Panc1 (cell line): Measurements from ENCODE around the gene LTBP3. TPM values are rescaled to one million over a fixed set of nuclear protein-coding genes. Genes with fewer than 3 reads are reported as not detected.

Experiments
- ATAC-seq: fragments of 200-7000 bp; cut with Tn5 transposase; 2 replicates; pipeline ENCODE4 v1.9.1; 2020; ENCODE audit warnings: mild to moderate bottlenecking, moderate library complexity
- Bru-seq: library from RNA; stranded (reverse); fragments of 400-500 nt; gene quantifications from one replicate; lab custom pipeline; 2021; lab: Mats Ljungman, UMichigan
- BruChase-seq, 2 experiments: library from RNA; stranded (reverse); fragments of 400-500 nt; gene quantifications; one replicate each; lab custom pipeline; 2021; lab: Mats Ljungman, UMichigan
- BruUV-seq: library from RNA; stranded (reverse); fragments of 400-500 nt; replicated peaks from 2 replicates; lab custom pipeline; 2021; lab: Mats Ljungman, UMichigan
- CTCF ChIA-PET: fragments of 300-600 bp; sonication (Branson Sonifier 250); formaldehyde crosslinking; loops from one replicate; lab custom pipeline; 2022; ENCODE audit warnings: antibody characterized with exemption; lab: Charles Lee
- POLR2A ChIA-PET: fragments of 300-600 bp; sonication (Branson Sonifier 250); formaldehyde crosslinking; loops from one replicate; lab custom pipeline; 2022; ENCODE audit warnings: antibody characterized with exemption; lab: Charles Lee
- DNase-seq: peaks from one replicate; pipeline ENCODE4 v3.0.0-alpha.2; 2010; ENCODE audit warnings: low read depth, low spot score
- H3K27ac ChIP-seq: 2 replicates; pipeline ENCODE4 v1.5.1; 2011; ENCODE audit warnings: mild to moderate bottlenecking, low read length, inconsistent platforms
- H3K27me3 ChIP-seq: fragments of 200-500 bp; sonication (Bioruptor generic); 2 replicates; pipeline ENCODE4 v1.6.0; 2014; ENCODE audit warnings: low read length, inconsistent platforms; ENCODE audit not compliant: control insufficient read depth, insufficient read depth
- H3K36me3 ChIP-seq: fragments of 200-500 bp; sonication (Bioruptor generic); 2 replicates; pipeline ENCODE4 v1.5.1; 2014; ENCODE audit warnings: inconsistent platforms, mild to moderate bottlenecking, low read length, moderate library complexity; ENCODE audit not compliant: control insufficient read depth, insufficient read depth
- H3K4me1 ChIP-seq: 2 replicates; pipeline ENCODE4 v1.5.1; 2011; ENCODE audit warnings: inconsistent platforms, mild to moderate bottlenecking, low read length, moderate library complexity; ENCODE audit not compliant: control insufficient read depth, insufficient read depth
- H3K4me3 ChIP-seq, 2 experiments: 2 replicates each; pipeline ENCODE4 v1.5.1; 2011 to 2012; ENCODE audit warnings: low read depth in 2 of 2, low read length in 2 of 2, mild to moderate bottlenecking in 2 of 2, inconsistent platforms in 1 of 2, moderate library complexity in 1 of 2
- H3K9me3 ChIP-seq: fragments of 200-500 bp; sonication (Bioruptor generic); 2 replicates; pipeline ENCODE4 v1.5.1; 2014; ENCODE audit warnings: low read depth, mild to moderate bottlenecking, inconsistent platforms, low read length, moderate library complexity; ENCODE audit not compliant: control insufficient read depth, insufficient read depth
- CTCF ChIP-seq: fragments of 450-650 bp; IDR thresholded peaks from 2 replicates; pipeline ENCODE4 v1.5.1; 2017; ENCODE audit warnings: mild to moderate bottlenecking
- POLR2AphosphoS5 ChIP-seq: IDR thresholded peaks from 2 replicates; pipeline ENCODE4 v1.6.1; 2012; ENCODE audit warnings: mild to moderate bottlenecking, low read depth, low read length, moderate library complexity
- REST ChIP-seq, 2 experiments: IDR thresholded peaks; 2 replicates each; pipeline ENCODE4 v1.6.1; 2011 to 2012; ENCODE audit warnings: low read depth in 2 of 2, control low read depth in 1 of 2, low read length in 1 of 2, mild to moderate bottlenecking in 1 of 2, moderate library complexity in 1 of 2; ENCODE audit not compliant: insufficient read depth in 1 of 2
- SIN3A ChIP-seq: IDR thresholded peaks from 2 replicates; pipeline ENCODE4 v1.6.1; 2012; ENCODE audit warnings: low read depth, mild to moderate bottlenecking, low read length, moderate library complexity, borderline replicate concordance; ENCODE audit not compliant: insufficient read depth
- TCF7L2 ChIP-seq: IDR thresholded peaks from 2 replicates; pipeline ENCODE4 v1.6.1; 2011; ENCODE audit warnings: mild to moderate bottlenecking, low read depth, low read length, inconsistent platforms
- in situ Hi-C: cut with HindIII; loops from 2 replicates; pipeline ENCODE4 v1.10.0; 2016; ENCODE audit warnings: low sequenced_read_pairs, low pct_unique_long_range_greater_than_20kb
- intact Hi-C: fragments of 100-400 bp; cut with micrococcal nuclease; formaldehyde crosslinking; loops from one replicate; pipeline ENCODE4 v1.10.0; 2022; ENCODE audit not compliant: unreplicated experiment
- long read RNA-seq: library from polyadenylated mRNA; unstranded; transcript quantifications from one replicate; pipeline ENCODE4 v2.0.0, GENCODE V29; 2021; ENCODE audit not compliant: unreplicated experiment
- polyA plus RNA-seq: library from polyadenylated mRNA; unstranded; fragments of >200 nt; gene quantifications from one replicate; pipeline ENCODE4 v1.2.1, GENCODE V29; 2012; ENCODE audit warnings: missing spikeins; ENCODE audit not compliant: insufficient read length
- total RNA-seq: library from RNA; stranded (reverse); gene quantifications from one replicate; pipeline ENCODE4 v1.2.1, GENCODE V29; 2021; ENCODE audit not compliant: unreplicated experiment

The LTBP3 gene
- total RNA-seq (133 TPM), Bru-seq, nascent RNA (percentile 68 among the genes with signal in this experiment), BruChase-seq, experiment 1, labeled RNA remaining after a 2-hour chase (percentile 81 among the genes with signal in this experiment), BruChase-seq, experiment 2, labeled RNA remaining after a 6-hour chase (percentile 83 among the genes with signal in this experiment)
- 275 TPM for polyA plus RNA-seq
- long read RNA-seq, transcript LTBP3-220 (6 exons, 748 nt), result major isoform, 21 of 183 reads
- long read RNA-seq, transcript LTBP3-221 (17 exons, 3,327 nt), result minor isoform, 9 of 183 reads
- long read RNA-seq, partial matches to known transcripts, result 124 of 183 reads
- long read RNA-seq, other reads (novel, unspliced or antisense), result 24 of 183 reads

- intact Hi-C loops, result loop anchor here (10.0 kb wide), 1 partner anchor 297 kb away; the partner anchor contains the start of gene CFL1
- H3K36me3 ChIP-seq, result no peaks in the 10 kb centered on the region
- ATAC-seq (peak; percentile 47), DNase-seq (no peak)
- ChIA-PET POLR2A (no interaction called here), CTCF (interaction anchor here (0.8 to 3.1 kb wide), 3 partner anchors 12 to 18 kb away, joined by 3 to 15 read pairs (median 3); partner anchors contain the start of gene ZNRD2)
- peak within 1 kb of the TSS; percentile 50 to 60 for H3K4me3 ChIP-seq
- H3K27ac ChIP-seq, result peak within 1 kb of the TSS; percentile 90
- peaks cover 69% of the 10 kb centered on the region for H3K4me1 ChIP-seq
- no peaks in the 10 kb centered on the region for H3K9me3 ChIP-seq
- TF ChIP-seq REST (IDR thresholded peaks at IDR 0.05; ENCODE audit: insufficient read depth in 1 of 2, low read depth in 2 of 2, low read length in 1 of 2) (no peak), TCF7L2 (no peak), POLR2AphosphoS5 (peak; percentile 25; the same call in 1 of the 2 replicates), CTCF (no peak), SIN3A (0 out of 2 replicates have a peak, but pooled peaks have one; percentile 64)
- in situ Hi-C loops, result no loop called here
- no peaks in the 10 kb centered on the region for H3K27me3 ChIP-seq
- no TSS peak for BruUV-seq
Measured at GRCh38 chr11:65558002-65558929, at the start of gene LTBP3. Gene LTBP3 (minus strand): TSS chr11:65558359. CDS start chr11:65557959, 400 bp downstream.

GRCh38 chr11:65606876-65607613, 48.9 kb upstream of the LTBP3 start:
- in situ Hi-C loops (no loop called here), intact Hi-C loops (no loop called here)
- ChIA-PET CTCF (interaction anchor here (1.1 kb wide), 1 partner anchor 13 kb away, joined by 3 read pairs; no protein-coding TSS in a partner anchor), POLR2A (interaction anchor here (0.6 kb wide), 1 partner anchor 99 kb away, joined by 11 read pairs; no protein-coding TSS in a partner anchor)
- TF ChIP-seq TCF7L2 (no peak), REST (IDR thresholded peaks at IDR 0.05; ENCODE audit: insufficient read depth in 1 of 2, low read depth in 2 of 2, low read length in 1 of 2) (no peak), POLR2AphosphoS5 (no peak), CTCF (no peak), SIN3A (no peak)
- H3K4me3 ChIP-seq, result no peak overlapping the region
- DNase-seq (no peak), ATAC-seq (peak; percentile 70)
- H3K27ac ChIP-seq, result no peak overlapping the region
- H3K27me3 ChIP-seq, result no peaks in the 10 kb centered on the region
- no peaks in the 10 kb centered on the region for H3K9me3 ChIP-seq
- peaks cover 21% of the 10 kb centered on the region for H3K4me1 ChIP-seq
- H3K36me3 ChIP-seq, result peaks cover 11% of the 10 kb centered on the region; the same call in 1 of the 2 replicates
- no TSS peak for BruUV-seq
